ENCODE measurements around the gene GET3.
"Not testable (repeated sequence)": the region's sequence is repeated elsewhere in the genome, so short reads cannot be mapped to it uniquely, and the experiment has no call there.

GET3 gene

DNA sequence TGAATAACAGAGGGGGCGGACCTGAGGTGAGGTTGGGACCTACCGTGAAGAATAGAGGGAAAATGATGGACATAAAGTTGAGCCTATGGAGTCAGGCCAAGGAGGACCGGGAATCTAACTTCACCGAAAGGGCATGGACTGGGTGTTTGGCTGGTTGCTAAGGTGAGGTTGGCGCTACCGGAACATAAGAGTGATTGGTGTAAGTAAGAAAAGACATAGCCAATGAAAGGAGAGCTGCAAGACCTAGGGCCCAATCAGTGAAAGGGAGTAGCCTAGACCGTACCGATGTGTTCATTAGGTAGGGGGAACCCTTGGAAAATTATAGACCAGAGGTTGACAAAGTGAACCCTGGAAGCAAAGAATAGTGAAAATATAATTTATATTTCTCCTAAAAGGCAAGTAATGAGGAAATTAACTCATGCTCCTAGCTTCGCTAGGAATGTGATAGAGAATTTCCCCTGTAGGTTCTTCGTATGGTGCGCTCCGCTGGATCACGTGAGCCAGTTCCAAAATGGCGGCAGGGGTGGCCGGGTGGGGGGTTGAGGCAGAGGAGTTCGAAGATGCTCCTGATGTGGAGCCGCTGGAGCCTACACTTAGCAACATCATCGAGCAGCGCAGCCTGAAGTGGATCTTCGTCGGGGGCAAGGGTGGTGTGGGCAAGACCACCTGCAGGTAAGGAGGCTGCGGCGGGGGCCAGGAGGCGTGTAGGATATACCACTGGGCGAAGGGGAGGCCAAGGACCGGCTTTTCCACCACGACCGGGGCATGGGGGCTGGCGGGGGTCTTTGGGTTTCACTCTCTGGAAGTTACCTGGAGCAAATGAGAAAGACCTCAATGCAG, at the start of gene GET3:
GET3 (plus strand) TSS at position 503 of the 840 bp plus-strand sequence; CDS start at position 512, 9 bp downstream.
- DNase-seq (ENCODE audit: low spot score): peak; percentile 98

DNA sequence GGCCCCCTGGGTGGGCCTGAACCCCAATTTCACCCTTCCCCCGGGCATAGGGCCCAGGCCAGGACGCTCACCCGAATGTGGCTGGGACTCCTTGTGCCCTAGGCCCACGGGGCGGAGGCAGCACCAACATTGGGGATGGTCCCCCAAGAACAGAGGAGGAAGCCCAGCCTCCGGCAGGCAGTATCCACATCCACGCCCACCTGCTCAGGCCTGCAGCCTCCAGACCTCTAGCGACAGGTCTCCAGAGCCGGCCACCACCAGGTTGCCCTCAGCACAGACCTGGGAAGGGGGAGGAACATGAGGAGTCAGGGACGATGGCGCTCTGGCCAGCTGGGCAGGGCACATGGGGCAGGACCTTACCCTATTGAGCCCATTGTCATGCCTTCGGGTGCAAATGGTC, 48.3 kb upstream of the GET3 start:
- no peak for DNase-seq (ENCODE audit: low spot score)

DNA sequence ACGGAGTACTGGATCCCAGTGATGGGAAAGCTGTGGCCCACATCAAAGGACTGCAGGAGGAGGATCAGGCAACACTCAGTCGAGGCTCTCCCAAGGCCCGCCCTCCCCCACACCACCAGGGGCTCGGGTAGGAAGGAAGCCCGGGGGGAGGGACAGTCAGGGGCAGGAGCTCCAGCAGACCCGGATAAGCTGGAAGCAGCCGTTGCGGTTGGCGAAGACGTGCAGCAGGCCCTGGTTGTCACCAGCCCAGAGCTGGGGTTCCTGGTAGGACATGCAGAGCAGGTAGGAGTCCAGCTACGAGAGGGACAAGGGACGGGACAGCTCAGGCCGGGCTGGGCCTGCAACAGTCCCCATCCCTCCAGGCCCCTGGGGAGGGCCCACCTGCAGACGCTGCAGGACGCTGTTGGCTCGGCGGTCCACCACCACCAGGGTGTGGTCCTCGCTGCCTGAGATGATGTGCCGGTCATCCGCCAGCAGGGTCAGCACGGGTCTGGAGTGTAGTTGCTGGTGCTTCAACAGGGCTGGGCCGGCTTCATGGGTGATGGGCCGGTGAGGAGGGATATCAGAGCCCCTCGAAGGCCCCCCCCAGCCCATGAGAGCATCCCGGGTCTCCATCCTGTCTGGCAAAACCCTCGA, 47.6 kb upstream of the GET3 start:
- no peak for DNase-seq (ENCODE audit: low spot score)

DNA sequence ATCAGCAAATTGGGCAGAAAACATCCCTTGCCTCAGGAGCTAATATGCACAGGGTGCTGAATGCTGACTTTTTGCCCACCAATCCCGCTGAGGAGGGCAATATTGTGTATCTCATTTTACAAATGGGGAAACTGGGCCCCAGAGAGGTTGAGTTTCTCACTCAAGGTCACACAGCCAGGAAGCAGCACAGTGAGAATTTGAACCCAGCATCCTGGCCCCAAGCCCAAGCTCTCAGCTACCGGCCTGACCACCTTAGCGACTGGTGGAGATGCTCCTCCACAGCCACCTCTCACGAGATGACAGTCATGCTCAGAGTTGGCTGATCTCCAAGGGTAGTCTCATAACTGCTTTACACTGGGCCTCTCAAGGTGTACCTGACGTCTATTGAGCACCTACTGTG, 44.3 kb upstream of the GET3 start:
- DNase-seq (ENCODE audit: low spot score): no peak

DNA sequence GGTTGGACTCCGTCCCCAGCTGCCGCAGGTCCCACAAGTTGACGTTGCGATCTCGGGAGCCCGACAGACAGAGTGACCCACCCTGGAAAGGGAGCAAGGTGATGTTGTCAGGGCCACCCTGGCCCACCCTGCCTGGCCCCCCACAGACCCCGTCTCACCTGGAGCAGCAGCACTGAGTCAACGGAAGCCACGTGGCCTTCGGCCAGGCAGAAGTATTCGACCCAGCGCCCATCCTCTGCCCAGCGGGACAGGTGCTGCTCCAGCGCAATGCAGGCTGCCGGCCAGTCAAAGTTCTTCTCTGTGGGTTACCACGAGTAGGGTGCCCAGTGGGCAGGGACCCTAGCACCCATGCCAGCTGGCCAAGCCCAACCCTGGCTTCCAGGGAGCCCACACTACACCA, 42.7 kb upstream of the GET3 start:
- no peak for DNase-seq (ENCODE audit: low spot score)

DNA sequence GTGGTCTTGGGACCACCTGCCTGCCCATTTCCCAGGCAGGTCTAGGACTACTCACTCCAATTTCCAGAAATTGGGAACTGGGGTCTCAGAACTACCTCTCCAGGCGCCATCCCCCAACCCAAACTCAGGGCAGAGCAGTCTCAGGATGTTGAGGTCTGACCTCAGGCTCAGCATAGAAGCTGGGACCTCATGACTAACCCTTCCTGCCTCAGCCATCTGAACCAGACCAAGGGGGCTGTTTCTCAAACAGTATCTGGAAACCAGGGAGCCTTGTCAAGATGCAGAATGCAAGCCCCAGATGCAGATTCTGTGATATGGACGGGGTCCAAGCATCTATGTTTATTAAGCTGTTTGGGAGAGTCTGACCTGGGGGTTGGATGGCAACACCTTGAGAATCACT, 42.2 kb upstream of the GET3 start:
- DNase-seq (ENCODE audit: low spot score): no peak

DNA sequence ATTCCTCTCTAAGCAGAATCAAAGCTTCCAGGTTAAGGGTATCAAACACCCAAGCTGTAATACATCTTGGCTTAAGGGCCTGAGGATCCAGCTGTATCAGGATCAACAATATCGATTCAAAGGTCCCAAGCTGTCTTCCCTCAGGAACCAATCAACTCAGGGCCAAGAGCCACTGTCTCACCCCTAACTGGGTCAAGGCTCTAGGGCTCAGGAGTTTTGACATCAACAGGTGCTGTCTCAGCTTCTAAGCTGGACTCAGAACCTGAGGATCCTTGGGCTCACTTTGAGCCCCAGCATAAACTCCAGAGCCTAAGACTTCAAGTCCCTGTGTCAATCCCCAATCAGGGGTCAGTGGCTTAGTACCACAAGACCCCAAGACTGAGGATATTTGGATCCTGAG, 41.8 kb upstream of the GET3 start:
- DNase-seq (ENCODE audit: low spot score): no peak

DNA sequence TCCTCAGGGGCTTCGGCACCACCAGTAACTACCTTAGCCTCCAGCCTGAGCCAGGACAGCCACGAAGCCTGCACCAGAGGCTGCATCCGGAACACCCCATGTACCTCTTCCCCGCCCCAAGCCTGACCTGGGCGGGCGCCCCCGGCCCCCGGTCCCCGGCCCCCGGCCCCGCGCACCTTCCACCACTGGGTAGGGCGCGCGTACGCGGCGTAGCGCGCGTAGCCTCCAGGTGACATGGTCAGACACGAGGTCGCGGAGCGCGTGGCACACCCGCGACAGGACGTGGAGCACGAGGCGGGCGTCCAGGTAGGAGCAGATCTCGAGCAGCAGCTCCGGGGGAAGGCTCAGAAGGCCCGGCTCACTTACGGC, 41.3 kb upstream of the GET3 start:
- no peak for DNase-seq (ENCODE audit: low spot score)

DNA sequence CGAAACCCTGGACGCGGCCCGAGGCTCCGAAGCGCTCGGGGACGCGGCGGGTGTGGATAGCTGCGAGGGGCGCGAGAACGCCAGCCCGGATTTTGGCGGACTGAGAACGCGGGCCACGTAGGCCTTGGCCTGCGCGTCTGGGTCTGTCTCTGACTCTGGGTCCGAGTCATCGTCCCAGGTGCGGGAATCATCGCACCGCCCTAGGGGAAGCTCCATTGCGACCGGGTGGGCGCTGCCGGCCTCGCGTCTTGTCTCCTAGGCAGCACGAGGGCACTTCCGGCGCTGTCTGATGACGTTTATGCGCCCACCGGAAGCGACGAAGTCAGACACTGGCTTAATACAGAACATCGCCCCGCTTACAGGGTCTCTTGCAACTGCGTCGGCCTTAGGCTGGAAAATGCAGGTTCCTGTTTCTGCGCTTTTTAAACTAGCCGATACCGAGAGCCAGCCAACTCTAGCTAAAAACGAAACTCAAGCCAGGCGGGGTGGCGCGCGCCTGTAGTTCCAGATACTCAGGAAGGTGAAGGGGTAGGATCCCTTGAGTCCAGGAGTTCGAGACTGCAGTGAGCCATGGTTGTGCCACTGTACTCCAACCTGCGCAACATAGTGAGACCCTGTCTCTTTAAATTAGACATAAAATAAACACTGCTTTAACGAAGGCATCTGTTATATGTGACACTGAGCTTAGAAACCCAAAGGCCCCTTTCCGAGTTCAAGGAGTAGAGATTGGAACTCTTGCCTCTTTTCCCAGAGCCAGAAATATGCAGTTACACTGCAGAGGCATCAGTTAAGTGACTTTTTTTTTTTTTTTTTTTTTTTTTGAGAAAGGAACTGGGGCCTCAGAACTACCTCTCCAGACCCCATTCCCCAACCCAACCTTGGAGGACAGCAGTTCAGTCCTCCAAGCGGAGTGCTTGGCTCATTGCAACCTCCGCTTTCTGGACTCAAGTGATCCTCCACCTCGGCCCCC, 40.6 kb upstream of the GET3 start, which contains the start of gene FBXW9:
FBXW9 (minus strand) TSS at position 266 of the 970 bp plus-strand sequence; CDS start at position 216, 50 bp downstream.
- peak; percentile 97 for DNase-seq (ENCODE audit: low spot score)

DNA sequence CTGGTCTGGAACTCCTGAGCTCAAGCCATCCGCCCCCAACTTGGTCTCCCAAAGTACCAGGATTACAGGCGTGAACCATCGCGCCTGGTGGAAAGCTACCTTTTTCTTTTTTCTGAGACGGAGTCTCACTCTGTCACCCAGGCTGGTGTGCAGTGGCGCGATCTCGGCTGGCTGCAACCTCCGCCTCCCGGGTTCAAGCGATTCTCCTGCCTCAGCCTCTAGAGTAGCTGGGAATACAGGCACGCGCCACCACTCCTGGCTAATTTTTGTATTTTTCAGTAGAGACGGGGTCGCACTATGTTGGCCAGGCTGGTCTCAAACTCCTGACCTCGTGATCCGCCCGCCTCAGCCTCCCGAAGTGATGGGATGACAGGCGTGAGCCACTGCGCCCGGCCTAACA, 39.9 kb upstream of the GET3 start:
- DNase-seq (ENCODE audit: low spot score): not testable (repeated sequence)

DNA sequence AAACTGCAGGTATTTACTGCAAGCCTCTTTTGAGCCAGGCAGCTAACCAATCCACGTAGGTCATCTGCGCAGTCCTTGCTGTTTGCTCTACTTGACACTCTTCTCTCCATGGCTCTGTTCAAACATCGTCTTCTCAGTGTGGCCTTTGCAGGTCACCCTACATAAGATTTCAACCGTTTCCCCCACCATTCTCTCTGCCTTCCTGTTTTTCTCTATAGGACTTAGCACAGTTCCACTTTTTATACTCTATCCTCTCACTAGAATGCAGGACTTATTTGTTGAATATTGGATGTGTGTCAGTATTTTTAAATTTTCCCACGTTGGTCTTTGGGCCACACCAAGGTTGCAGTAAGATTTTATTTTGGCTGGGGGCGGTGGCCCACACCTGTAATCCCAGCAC, 39.2 kb upstream of the GET3 start:
- no peak for DNase-seq (ENCODE audit: low spot score)

DNA sequence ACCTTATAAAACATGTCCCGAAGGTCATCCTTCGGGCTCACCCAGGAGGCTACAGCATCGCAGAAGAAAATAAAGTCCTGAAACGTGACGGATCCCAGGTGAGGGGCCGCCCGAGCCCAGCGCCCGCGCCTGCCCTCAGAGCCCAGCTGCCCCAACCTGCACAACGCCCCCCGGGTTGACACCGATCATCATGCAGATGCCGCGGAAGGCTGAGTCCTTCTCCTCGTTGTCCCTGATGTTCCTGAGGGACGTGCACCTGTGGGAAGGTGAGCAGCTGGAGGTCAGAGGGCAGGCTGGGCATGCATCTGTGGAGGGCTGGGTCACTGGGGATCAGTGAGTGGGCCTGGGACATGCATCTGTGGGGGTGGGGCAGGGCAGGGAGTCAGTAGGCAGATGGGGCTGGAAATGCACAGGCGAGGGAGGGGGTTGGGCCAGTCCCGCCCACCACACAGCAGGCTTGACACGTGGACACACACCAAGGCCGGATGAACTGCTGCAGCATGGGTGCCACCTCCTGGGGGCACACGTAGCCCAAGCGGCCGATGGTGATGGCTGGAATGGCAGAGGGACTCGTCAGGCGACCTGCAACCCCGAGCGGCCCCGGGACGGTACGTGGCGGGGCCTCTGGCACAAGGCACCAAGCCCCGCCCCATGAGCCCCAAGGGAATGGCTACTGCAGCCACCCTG, 35.6 kb upstream of the GET3 start:
- DNase-seq (ENCODE audit: low spot score): no peak

DNA sequence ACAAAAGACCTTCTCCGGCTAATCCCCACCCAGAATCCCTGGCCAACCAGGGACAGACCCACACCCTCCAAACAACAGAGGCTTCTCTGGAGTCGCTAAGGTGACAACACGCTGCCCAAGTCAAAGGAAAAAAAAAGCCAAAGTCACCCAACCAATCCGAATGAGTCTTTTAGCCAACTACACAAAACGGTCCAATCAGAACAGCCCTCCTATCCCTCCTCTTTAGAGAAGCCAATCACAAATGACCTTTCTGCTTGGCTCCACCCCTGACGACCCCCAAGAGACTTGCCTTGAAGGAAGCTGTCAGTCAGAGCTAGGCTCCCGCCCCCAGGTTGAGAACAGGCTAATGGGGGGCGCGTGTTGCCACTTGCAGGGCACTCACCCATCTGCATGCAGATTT, 34.3 kb upstream of the GET3 start:
- DNase-seq (ENCODE audit: low spot score): peak; percentile 71

DNA sequence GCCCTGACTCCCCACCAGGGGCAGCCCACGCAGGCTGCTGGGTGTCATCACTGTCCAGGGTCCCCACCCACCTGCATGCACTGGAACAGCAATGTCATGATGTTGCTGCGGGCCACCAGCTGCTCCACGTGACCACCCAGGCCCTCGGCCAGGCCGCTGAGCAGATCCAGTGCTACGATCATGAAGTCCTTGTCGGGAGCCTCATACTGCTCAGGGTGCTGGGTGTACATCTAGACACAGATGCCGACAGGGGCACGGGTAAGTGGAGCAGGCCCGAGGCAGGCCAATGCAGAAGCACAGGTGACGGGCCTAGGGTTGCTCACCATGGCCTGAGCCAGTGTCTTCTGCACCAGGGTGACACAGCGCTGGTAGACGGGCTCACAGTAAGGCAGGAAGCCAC, 32.1 kb upstream of the GET3 start:
- no peak for DNase-seq (ENCODE audit: low spot score)

DNA sequence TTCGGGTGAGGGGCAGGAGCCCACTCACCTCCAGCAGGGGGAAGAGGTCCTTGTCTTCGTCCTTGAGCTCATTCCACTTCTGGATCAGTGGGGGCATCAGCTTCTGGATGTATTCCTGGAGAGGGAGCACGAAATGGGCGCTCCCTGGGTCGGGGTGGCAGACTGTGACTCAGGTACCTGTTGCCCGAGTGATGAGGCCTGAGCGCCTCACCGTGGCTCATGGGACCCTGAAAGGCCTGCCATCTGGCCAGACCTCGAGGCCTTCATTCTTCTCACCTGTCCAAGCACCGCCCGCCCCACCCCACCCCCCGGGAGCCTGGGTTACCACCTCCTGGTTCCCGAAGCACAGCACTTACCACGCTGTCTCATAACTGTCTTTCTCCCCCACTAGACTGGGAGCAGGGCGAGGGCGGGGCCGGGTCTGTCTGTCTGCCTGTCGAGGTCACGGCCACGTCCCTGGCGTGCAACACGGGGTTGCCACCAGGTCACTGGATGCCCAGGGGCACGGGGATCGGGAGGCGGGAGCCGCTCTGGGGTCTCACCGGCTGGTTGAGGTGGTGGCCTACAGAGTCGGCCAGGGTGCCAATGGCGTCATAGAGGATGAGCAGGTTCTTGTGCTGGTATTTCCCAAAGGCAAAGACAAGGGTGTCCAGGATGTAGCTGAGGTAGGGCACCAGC, 31.5 kb upstream of the GET3 start:
- no peak for DNase-seq (ENCODE audit: low spot score)

DNA sequence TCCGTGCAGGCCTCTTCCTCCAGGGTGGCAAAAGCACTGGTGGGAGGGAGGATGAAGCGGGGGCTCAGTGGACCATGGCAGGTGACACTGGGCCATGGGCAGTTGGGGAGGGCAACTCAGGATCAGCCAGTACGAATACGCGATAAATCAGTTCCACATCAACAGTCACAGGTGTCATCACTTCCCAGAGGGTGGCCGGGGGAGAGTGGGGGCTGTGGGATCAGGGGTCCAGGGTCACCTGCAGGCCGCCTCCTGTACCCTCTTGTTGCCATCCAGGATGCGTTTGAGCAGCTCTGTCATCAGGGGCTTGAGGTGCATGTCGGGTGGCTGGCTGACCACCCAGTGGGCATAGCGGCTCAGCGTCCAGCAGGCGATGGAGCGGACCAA, 31.0 kb upstream of the GET3 start:
- no peak for DNase-seq (ENCODE audit: low spot score)

DNA sequence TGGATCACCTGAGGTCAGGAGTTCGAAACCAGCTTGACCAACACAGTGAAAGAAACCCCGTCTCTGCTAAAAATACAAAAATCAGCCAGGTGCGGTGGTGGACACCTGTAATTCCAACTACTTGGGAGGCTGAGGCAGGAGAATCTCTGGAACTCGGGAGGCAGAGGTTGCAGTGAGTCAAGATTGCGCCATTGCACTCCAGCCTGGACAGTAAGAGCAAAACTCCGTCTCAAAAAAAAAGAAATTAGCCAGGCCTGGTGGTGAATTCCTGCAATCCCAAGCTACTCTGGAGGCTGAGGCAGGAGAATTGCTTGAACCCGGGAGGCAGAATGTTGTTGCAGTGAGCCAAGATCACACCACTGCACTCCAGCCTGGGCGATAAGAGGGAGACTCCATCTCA, 28.7 kb upstream of the GET3 start:
- no peak for DNase-seq (ENCODE audit: low spot score)

DNA sequence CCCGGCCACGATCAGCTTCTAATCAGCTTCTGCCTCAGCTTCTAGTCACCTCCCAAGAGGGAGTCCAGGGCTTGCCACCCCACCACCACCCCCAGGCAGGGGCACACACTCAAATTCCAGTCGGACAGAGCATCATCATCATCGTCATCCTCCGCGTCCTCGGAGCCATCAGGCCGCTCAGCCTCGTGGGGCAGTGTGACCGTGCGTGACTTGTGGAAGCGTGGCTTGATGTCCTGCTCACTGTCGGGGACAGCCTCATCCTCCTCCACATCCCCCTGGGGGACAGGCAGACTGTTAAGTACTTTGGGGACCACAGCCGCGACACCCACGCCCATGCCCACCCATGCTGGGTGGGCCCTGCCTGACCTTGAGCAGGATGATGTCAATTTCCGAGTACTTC, 26.1 kb upstream of the GET3 start:
- DNase-seq (ENCODE audit: low spot score): no peak

DNA sequence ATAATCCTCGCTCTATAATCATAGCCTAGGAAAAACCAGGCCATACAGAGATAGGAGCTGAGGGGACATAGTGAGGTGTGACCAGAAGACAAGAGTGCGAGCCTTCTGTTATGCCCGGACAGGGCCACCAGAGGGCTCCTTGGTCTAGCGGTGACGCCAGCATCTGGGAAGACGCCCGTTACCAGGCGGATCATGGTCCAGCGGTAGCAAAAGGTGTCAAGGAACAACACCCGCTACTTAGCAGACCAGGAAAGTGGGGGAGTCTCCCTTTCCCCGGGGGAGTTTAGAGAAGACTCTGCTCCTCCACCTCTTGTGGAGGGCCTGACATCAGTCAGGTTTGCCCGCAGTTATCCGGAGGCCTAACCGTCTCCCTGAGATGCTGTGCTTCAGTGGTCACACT, 25.2 kb upstream of the GET3 start:
- not testable (repeated sequence) for DNase-seq (ENCODE audit: low spot score)

DNA sequence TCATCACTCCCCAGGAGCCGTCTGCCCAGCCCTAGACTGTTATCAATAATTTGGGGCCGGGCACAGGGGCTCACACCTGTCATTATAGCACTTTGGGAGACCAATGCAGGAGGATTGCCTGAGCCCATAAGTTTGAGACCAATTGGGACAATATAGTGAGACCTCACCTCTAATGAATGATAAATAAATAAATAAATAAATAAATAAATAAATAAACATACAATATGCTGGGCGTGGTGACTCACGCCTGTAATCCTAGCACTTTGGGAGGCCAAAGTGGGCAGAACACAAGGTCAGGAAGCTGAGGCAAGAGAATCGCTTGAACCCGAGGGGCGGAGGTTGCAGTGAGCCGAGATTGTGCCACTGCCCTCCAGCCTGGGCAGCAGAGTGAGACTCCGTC, 24.0 kb upstream of the GET3 start:
- DNase-seq (ENCODE audit: low spot score): not testable (repeated sequence)

DNA sequence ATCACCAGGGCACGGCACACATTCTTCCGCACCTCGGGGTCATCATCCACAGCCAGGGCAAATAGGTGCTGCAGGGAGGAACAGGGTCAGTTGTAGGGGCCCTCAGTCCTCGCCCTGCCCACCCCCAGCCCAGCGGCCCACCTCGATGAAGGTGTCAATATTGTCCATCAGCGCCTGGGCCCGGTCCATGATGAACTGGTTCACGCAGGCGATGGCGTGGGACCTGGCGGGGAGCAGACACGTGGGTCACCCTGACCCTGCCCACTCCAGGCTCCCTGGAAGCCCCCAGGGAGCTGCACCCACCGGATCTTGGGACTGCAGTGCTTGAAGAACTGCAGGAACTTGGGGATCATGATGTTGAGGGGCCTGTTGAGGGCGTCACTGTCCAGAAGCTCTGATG, 22.2 kb upstream of the GET3 start:
- no peak for DNase-seq (ENCODE audit: low spot score)

Data from AG08395 (cell line).